Measurements from ENCODE around the gene APBB1.

APBB1 gene

GRCh38 chr11:6389905-6390717 is 28.8 kb downstream of the APBB1 start, which contains the start of gene SMPD1:
Gene SMPD1, plus strand, starts transcription at chr11:6390474. Its CDS starts 125 bp downstream, at chr11:6390599.
- peak; percentile 95 to 96 for DNase-seq

GRCh38 chr11:6388748-6389147 is 30.1 kb downstream of the APBB1 start:
- DNase-seq = no peak

GRCh38 chr11:6387811-6388599 is 30.9 kb downstream of the APBB1 start:
- no peak for DNase-seq

- no peak for DNase-seq
Observed at GRCh38 chr11:6385046-6385777, 33.7 kb downstream of the APBB1 start.

- DNase-seq = no peak
Observed at GRCh38 chr11:6378640-6378989, 40.3 kb downstream of the APBB1 start.

GRCh38 chr11:6377902-6378639 is 40.8 kb downstream of the APBB1 start:
- DNase-seq = no peak

GRCh38 chr11:6371825-6372224 is 47.1 kb downstream of the APBB1 start:
- no peak for DNase-seq

- DNase-seq = no peak
Observed at GRCh38 chr11:6365659-6366058, 53.2 kb downstream of the APBB1 start.

GRCh38 chr11:6362873-6363678 is 55.8 kb downstream of the APBB1 start:
- DNase-seq = peak; percentile 62 to 66

GRCh38 chr11:6362185-6362872 is 56.6 kb downstream of the APBB1 start:
- no peak for DNase-seq

GRCh38 chr11:6360183-6360582 is 58.7 kb downstream of the APBB1 start:
- no peak for DNase-seq

- no peak for DNase-seq
Observed at GRCh38 chr11:6357222-6357621, 61.7 kb downstream of the APBB1 start.

- DNase-seq = no peak
Observed at GRCh38 chr11:6356503-6357055, 62.3 kb downstream of the APBB1 start.

GRCh38 chr11:6354651-6355485 is 64.0 kb downstream of the APBB1 start:
- DNase-seq = no peak

GRCh38 chr11:6353367-6353987 is 65.4 kb downstream of the APBB1 start:
- peak; percentile 51 to 59 for DNase-seq

GRCh38 chr11:6351782-6352382 is 67.0 kb downstream of the APBB1 start:
- no peak for DNase-seq

GRCh38 chr11:6350486-6350885 is 68.4 kb downstream of the APBB1 start:
- DNase-seq = no peak

- DNase-seq = no peak
Observed at GRCh38 chr11:6350043-6350442, 68.9 kb downstream of the APBB1 start.

- DNase-seq = no peak
Observed at GRCh38 chr11:6345366-6345765, 73.5 kb downstream of the APBB1 start.
